Measurements from ENCODE around the gene CLHC1. TPM values are rescaled to one million over a fixed set of nuclear protein-coding genes. Genes with fewer than 3 reads are reported as not detected.

The CLHC1 gene
- total and polyA plus RNA-seq, 2 of the 8 experiments (the other 6 are each of a cell fraction or from before 2014, with no cell fraction given) = 2.6 to 10.8 TPM

- TF ChIP-seq, protein P1, sequence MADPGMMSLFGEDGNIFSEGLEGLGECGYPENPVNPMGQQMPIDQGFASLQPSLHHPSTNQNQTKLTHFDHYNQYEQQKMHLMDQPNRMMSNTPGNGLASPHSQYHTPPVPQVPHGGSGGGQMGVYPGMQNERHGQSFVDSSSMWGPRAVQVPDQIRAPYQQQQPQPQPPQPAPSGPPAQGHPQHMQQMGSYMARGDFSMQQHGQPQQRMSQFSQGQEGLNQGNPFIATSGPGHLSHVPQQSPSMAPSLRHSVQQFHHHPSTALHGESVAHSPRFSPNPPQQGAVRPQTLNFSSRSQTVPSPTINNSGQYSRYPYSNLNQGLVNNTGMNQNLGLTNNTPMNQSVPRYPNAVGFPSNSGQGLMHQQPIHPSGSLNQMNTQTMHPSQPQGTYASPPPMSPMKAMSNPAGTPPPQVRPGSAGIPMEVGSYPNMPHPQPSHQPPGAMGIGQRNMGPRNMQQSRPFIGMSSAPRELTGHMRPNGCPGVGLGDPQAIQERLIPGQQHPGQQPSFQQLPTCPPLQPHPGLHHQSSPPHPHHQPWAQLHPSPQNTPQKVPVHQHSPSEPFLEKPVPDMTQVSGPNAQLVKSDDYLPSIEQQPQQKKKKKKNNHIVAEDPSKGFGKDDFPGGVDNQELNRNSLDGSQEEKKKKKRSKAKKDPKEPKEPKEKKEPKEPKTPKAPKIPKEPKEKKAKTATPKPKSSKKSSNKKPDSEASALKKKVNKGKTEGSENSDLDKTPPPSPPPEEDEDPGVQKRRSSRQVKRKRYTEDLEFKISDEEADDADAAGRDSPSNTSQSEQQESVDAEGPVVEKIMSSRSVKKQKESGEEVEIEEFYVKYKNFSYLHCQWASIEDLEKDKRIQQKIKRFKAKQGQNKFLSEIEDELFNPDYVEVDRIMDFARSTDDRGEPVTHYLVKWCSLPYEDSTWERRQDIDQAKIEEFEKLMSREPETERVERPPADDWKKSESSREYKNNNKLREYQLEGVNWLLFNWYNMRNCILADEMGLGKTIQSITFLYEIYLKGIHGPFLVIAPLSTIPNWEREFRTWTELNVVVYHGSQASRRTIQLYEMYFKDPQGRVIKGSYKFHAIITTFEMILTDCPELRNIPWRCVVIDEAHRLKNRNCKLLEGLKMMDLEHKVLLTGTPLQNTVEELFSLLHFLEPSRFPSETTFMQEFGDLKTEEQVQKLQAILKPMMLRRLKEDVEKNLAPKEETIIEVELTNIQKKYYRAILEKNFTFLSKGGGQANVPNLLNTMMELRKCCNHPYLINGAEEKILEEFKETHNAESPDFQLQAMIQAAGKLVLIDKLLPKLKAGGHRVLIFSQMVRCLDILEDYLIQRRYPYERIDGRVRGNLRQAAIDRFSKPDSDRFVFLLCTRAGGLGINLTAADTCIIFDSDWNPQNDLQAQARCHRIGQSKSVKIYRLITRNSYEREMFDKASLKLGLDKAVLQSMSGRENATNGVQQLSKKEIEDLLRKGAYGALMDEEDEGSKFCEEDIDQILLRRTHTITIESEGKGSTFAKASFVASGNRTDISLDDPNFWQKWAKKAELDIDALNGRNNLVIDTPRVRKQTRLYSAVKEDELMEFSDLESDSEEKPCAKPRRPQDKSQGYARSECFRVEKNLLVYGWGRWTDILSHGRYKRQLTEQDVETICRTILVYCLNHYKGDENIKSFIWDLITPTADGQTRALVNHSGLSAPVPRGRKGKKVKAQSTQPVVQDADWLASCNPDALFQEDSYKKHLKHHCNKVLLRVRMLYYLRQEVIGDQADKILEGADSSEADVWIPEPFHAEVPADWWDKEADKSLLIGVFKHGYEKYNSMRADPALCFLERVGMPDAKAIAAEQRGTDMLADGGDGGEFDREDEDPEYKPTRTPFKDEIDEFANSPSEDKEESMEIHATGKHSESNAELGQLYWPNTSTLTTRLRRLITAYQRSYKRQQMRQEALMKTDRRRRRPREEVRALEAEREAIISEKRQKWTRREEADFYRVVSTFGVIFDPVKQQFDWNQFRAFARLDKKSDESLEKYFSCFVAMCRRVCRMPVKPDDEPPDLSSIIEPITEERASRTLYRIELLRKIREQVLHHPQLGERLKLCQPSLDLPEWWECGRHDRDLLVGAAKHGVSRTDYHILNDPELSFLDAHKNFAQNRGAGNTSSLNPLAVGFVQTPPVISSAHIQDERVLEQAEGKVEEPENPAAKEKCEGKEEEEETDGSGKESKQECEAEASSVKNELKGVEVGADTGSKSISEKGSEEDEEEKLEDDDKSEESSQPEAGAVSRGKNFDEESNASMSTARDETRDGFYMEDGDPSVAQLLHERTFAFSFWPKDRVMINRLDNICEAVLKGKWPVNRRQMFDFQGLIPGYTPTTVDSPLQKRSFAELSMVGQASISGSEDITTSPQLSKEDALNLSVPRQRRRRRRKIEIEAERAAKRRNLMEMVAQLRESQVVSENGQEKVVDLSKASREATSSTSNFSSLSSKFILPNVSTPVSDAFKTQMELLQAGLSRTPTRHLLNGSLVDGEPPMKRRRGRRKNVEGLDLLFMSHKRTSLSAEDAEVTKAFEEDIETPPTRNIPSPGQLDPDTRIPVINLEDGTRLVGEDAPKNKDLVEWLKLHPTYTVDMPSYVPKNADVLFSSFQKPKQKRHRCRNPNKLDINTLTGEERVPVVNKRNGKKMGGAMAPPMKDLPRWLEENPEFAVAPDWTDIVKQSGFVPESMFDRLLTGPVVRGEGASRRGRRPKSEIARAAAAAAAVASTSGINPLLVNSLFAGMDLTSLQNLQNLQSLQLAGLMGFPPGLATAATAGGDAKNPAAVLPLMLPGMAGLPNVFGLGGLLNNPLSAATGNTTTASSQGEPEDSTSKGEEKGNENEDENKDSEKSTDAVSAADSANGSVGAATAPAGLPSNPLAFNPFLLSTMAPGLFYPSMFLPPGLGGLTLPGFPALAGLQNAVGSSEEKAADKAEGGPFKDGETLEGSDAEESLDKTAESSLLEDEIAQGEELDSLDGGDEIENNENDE (IDR thresholded peaks at IDR 0.05; ENCODE audit: insufficient replicate concordance, low read length) = no peak
- TF ChIP-seq SIRT6 (IDR thresholded peaks at IDR 0.05; ENCODE audit: low read length) = no peak
- TF ChIP-seq CREB1 (IDR thresholded peaks at IDR 0.05) = no peak
- TF ChIP-seq RAD21 (IDR thresholded peaks at IDR 0.05 in 1 of 2, conservative IDR thresholded peaks at IDR 0.05 in 1 of 2; ENCODE audit: low read depth in 2 of 2, low read length in 2 of 2) = no peak
- no peak for TF ChIP-seq EP300 (IDR thresholded peaks at IDR 0.05; ENCODE audit: borderline replicate concordance in 1 of 2, low read depth in 2 of 2, low read length in 2 of 2)
- no peak for TF ChIP-seq TAF7 (optimal IDR thresholded peaks at IDR 0.05; ENCODE audit: borderline replicate concordance, low read depth, low read length)
These were observed 72.3 kb downstream of the CLHC1 start (continued) for GRCh38 chr2:55159752-55160151.
